H1 (cell line): ENCODE measurements around the gene ABCF2. TPM values are rescaled to one million over a fixed set of nuclear protein-coding genes. Genes with fewer than 3 reads are reported as not detected.
A peak's percentile ranks its signal among the peaks of the same experiment; 100 is the strongest.

Experiments used
- CTCF ChIA-PET: fragments of 300-600 bp; sonication (Branson Sonifier 250); formaldehyde crosslinking; loops from one replicate; lab custom pipeline; 2021; ENCODE audit not compliant: partially characterized antibody; lab: Charles Lee
- POLR2A ChIA-PET: fragments of 300-600 bp; sonication (Branson Sonifier 250); formaldehyde crosslinking; loops from one replicate; lab custom pipeline; 2021; ENCODE audit warnings: inconsistent platforms; ENCODE audit not compliant: partially characterized antibody; lab: Charles Lee
- DNase-seq, 2 experiments: peaks; one replicate each; pipeline versions ENCODE4 v3.0.0 to v3.0.0-alpha.2; 2010 to 2022; ENCODE audit warnings: low spot score in 2 of 2, low read depth in 1 of 2, mixed read lengths in 1 of 2
- FAIRE-seq: peaks from 2 replicates; lab custom pipeline; 2011; peaks lifted over from hg19 to GRCh38; lab: Jason Lieb, UNC
- H2AFZ ChIP-seq: 2 replicates; pipeline ENCODE4 v1.8.1; 2012; ENCODE audit warnings: low read length, inconsistent platforms
- H2AK5ac ChIP-seq: 2 replicates; pipeline ENCODE4 v1.6.1; 2013; ENCODE audit warnings: low read depth, low read length
- H2BK120ac ChIP-seq: replicated peaks from 2 replicates; pipeline ENCODE3; 2013; ENCODE audit warnings: low read depth, low read length, inconsistent platforms
- H2BK12ac ChIP-seq: 2 replicates; pipeline ENCODE4 v1.6.1; 2013; ENCODE audit warnings: low read depth, low read length
- H2BK15ac ChIP-seq: 2 replicates; pipeline ENCODE4 v1.6.1; 2013; ENCODE audit warnings: low read length
- H2BK20ac ChIP-seq: 2 replicates; pipeline ENCODE4 v1.6.1; 2013; ENCODE audit warnings: low read length
- H2BK5ac ChIP-seq: 2 replicates; pipeline ENCODE4 v1.6.1; 2013; ENCODE audit warnings: low read depth, low read length
- H3K14ac ChIP-seq: 2 replicates; pipeline ENCODE4 v1.6.1; 2013; ENCODE audit warnings: inconsistent platforms; ENCODE audit not compliant: insufficient read length
- H3K18ac ChIP-seq: 2 replicates; pipeline ENCODE4 v1.6.1; 2013; ENCODE audit warnings: low read length; ENCODE audit errors: extremely low read depth
- H3K23ac ChIP-seq: 2 replicates; pipeline ENCODE4 v1.6.1; 2013; ENCODE audit warnings: inconsistent platforms; ENCODE audit not compliant: insufficient read length
- H3K23me2 ChIP-seq: 2 replicates; pipeline ENCODE4 v1.6.1; 2013; ENCODE audit warnings: low read depth, low read length
- H3K27ac ChIP-seq: 2 replicates; pipeline ENCODE4 v1.6.1; 2011; ENCODE audit warnings: low read depth, low read length, inconsistent platforms
- H3K27me3 ChIP-seq, 4 experiments: replicated peaks in 1 of 4; 1 replicate in 1 of 4; 2 replicates in 3 of 4; pipeline versions ENCODE4 v1.6.1 to v1.8.1; 2011 to 2013; ENCODE audit warnings: low read length in 3 of 4, mild to moderate bottlenecking in 3 of 4, inconsistent platforms in 2 of 4, mixed read lengths in 2 of 4, moderate library complexity in 1 of 4; ENCODE audit not compliant: control insufficient read depth in 3 of 4, insufficient read depth in 3 of 4; ENCODE audit errors: extremely low read depth in 1 of 4
- H3K36me3 ChIP-seq, 4 experiments: 2 replicates each; pipeline versions ENCODE4 v1.6.1 to v1.8.1; 2011 to 2013; ENCODE audit warnings: mild to moderate bottlenecking in 4 of 4, low read length in 3 of 4, moderate library complexity in 2 of 4, control low read depth in 1 of 4, inconsistent platforms in 1 of 4; ENCODE audit not compliant: insufficient read depth in 4 of 4, control insufficient read depth in 2 of 4
- H3K4ac ChIP-seq: replicated peaks from 2 replicates; pipeline ENCODE3; 2013; ENCODE audit warnings: low read length, low read depth, mixed read lengths, inconsistent platforms; ENCODE audit not compliant: insufficient read length
- H3K4me1 ChIP-seq, 4 experiments: replicated peaks in 1 of 4; 1 replicate in 1 of 4; 2 replicates in 3 of 4; pipeline versions ENCODE4 v1.6.1 to v1.8.1; 2011 to 2013; ENCODE audit warnings: low read length in 3 of 4, inconsistent platforms in 2 of 4, mixed read lengths in 1 of 4; ENCODE audit not compliant: insufficient read depth in 4 of 4, control insufficient read depth in 3 of 4
- H3K4me2 ChIP-seq, 2 experiments: 2 replicates each; pipeline versions ENCODE4 v1.6.1 to v1.8.1; 2011 to 2013; ENCODE audit warnings: low read depth in 2 of 2, low read length in 2 of 2, control low read depth in 1 of 2, inconsistent platforms in 1 of 2, mild to moderate bottlenecking in 1 of 2; ENCODE audit not compliant: insufficient read depth in 1 of 2
- H3K4me3 ChIP-seq, 4 experiments: fragments of 200-600, 300-600 bp in 1 of 4; sonication (generic), shearing (Covaris generic), sonication (Bioruptor Twin) in 1 of 4; 2 replicates each; pipeline versions ENCODE4 v1.5.1 to v1.8.1; 2011 to 2016; ENCODE audit warnings: low read length in 4 of 4, low read depth in 3 of 4, control low read depth in 2 of 4, inconsistent platforms in 2 of 4, mild to moderate bottlenecking in 2 of 4, mixed read lengths in 1 of 4, moderate library complexity in 1 of 4; ENCODE audit not compliant: insufficient read depth in 2 of 4; ENCODE audit errors: extremely low read depth in 1 of 4
- H3K56ac ChIP-seq: replicated peaks from 2 replicates; pipeline ENCODE3; 2013; ENCODE audit warnings: low read depth, mild to moderate bottlenecking, mixed read lengths, low read length, inconsistent platforms; ENCODE audit not compliant: insufficient read length
- H3K79me1 ChIP-seq: 2 replicates; pipeline ENCODE4 v1.6.1; 2013; ENCODE audit warnings: low read depth, low read length, control low read depth
- H3K79me2 ChIP-seq, 2 experiments: 2 replicates each; pipeline versions ENCODE4 v1.6.1 to v1.8.1; 2012 to 2013; ENCODE audit warnings: low read length in 2 of 2, mild to moderate bottlenecking in 2 of 2, inconsistent platforms in 1 of 2; ENCODE audit not compliant: insufficient read depth in 2 of 2, control insufficient read depth in 1 of 2
- H3K9ac ChIP-seq, 4 experiments: replicated peaks in 1 of 4; 1 replicate in 1 of 4; 2 replicates in 3 of 4; pipeline versions ENCODE4 v1.6.1 to v1.8.1; 2011 to 2013; ENCODE audit warnings: low read depth in 3 of 4, low read length in 3 of 4, control low read depth in 2 of 4, mild to moderate bottlenecking in 2 of 4, moderate library complexity in 2 of 4, inconsistent platforms in 1 of 4; ENCODE audit errors: extremely low read depth in 1 of 4
- H3K9me3 ChIP-seq, 2 experiments: 2 replicates each; pipeline versions ENCODE4 v1.6.1 to v1.8.1; 2012 to 2013; ENCODE audit warnings: mild to moderate bottlenecking in 2 of 2, moderate library complexity in 2 of 2, control low read depth in 1 of 2, inconsistent platforms in 1 of 2, low read depth in 1 of 2, low read length in 1 of 2, mixed read lengths in 1 of 2; ENCODE audit not compliant: insufficient read depth in 2 of 2
- H4K20me1 ChIP-seq, 2 experiments: replicated peaks in 1 of 2; 2 replicates each; pipeline versions ENCODE3 to v1.8.1; 2011 to 2013; ENCODE audit warnings: inconsistent platforms in 2 of 2, low read length in 2 of 2, mild to moderate bottlenecking in 1 of 2; ENCODE audit not compliant: insufficient read depth in 2 of 2, control insufficient read depth in 1 of 2
- H4K5ac ChIP-seq: 2 replicates; pipeline ENCODE4 v1.6.1; 2013; ENCODE audit warnings: low read length, low read depth, mixed read lengths, inconsistent platforms; ENCODE audit not compliant: insufficient read length
- H4K8ac ChIP-seq: 2 replicates; pipeline ENCODE4 v1.8.0; 2013; ENCODE audit warnings: mild to moderate bottlenecking, moderate library complexity, low read length, inconsistent platforms; ENCODE audit not compliant: insufficient read depth; ENCODE audit errors: extremely low read depth
- H4K91ac ChIP-seq: replicated peaks from 2 replicates; pipeline ENCODE3; 2013; ENCODE audit warnings: low read length, mixed read lengths, inconsistent platforms; ENCODE audit not compliant: insufficient read length
- BRCA1 ChIP-seq: IDR thresholded peaks from 2 replicates; pipeline ENCODE4 v1.6.1; 2012; ENCODE audit warnings: low read depth, low read length, improper control_type of control experiment
- CBX8 ChIP-seq: fragments of 300-800, 300-1000 bp; sonication (generic); IDR thresholded peaks from 2 replicates; pipeline ENCODE4 v1.7.1; 2016; ENCODE audit warnings: low read depth, low read length, borderline replicate concordance
- JUND ChIP-seq: IDR thresholded peaks from 2 replicates; pipeline ENCODE4 v1.6.1; 2011; ENCODE audit warnings: mild to moderate bottlenecking, improper control_type of control experiment, low read length
- KDM1A ChIP-seq: fragments of 200-600, 300-600 bp; sonication (generic); IDR thresholded peaks from 2 replicates; pipeline ENCODE4 v1.7.1; 2016; ENCODE audit warnings: mild to moderate bottlenecking, low read length, borderline replicate concordance
- KDM4A ChIP-seq: IDR thresholded peaks from one replicate; pipeline ENCODE4 v1.7.1; 2012; ENCODE audit warnings: low read depth, mild to moderate bottlenecking, moderate library complexity, low read length, inconsistent platforms; ENCODE audit not compliant: severe bottlenecking
- KDM5A ChIP-seq: fragments of 200-600 bp; IDR thresholded peaks from 2 replicates; pipeline ENCODE4 v1.7.1; 2012; ENCODE audit warnings: mild to moderate bottlenecking, low read length, inconsistent platforms, mixed read lengths
- MAFK ChIP-seq: IDR thresholded peaks from 2 replicates; pipeline ENCODE4 v1.6.1; 2012; ENCODE audit warnings: low read depth, mild to moderate bottlenecking, improper control_type of control experiment, low read length
- NRF1 ChIP-seq: IDR thresholded peaks from 2 replicates; pipeline ENCODE4 v1.6.1; 2011; ENCODE audit warnings: mild to moderate bottlenecking, low read depth, low read length, improper control_type of control experiment
- RNF2 ChIP-seq: fragments of 200-900, 300-1000 bp; sonication (generic); IDR thresholded peaks from 2 replicates; pipeline ENCODE4 v1.7.1; 2016; ENCODE audit warnings: borderline replicate concordance, low read depth, mild to moderate bottlenecking, antibody characterized with exemption, low read length; ENCODE audit not compliant: poor library complexity, severe bottlenecking; ENCODE audit errors: missing control alignments
- SP1 ChIP-seq: IDR thresholded peaks from 2 replicates; pipeline ENCODE4 v1.6.1; 2011; ENCODE audit warnings: low read depth, low read length
- SRF ChIP-seq: IDR thresholded peaks from 2 replicates; pipeline ENCODE4 v1.6.1; 2011; ENCODE audit warnings: mild to moderate bottlenecking, low read depth, low read length, moderate library complexity
- WGBS, 2 experiments: shearing (Covaris generic) in 1 of 2; methylation state at CpG; one replicate each; pipeline versions ENCODE4 v1.1.6 to v1.1.7; 2013 to 2015; ENCODE audit warnings: low lambda C conversion rate in 2 of 2, mixed read lengths in 2 of 2, inconsistent platforms in 1 of 2, low coverage in 1 of 2, missing lambda C conversion rate in 1 of 2; ENCODE audit not compliant: insufficient replicate concordance in 2 of 2, insufficient coverage in 1 of 2, insufficient read length in 1 of 2; ENCODE audit errors: extremely low coverage in 1 of 2, missing lambda C conversion rate in 1 of 2; 5-methylcytosine and 5-hydroxymethylcytosine counted together
- polyA plus RNA-seq, 7 experiments: library from polyadenylated mRNA; depleted of rRNA in 3 of 7; stranded (reverse) in 5 of 7; unstranded in 2 of 7; fragments of >200 nt in 5 of 7; fragments of 200-250 nt in 2 of 7; gene quantifications; 1 replicate in 5 of 7; 2 replicates in 1 of 7; 4 replicates in 1 of 7; pipeline versions ENCODE4 v1.2.1 to v1.2.3, GENCODE V29; 2011 to 2013; ENCODE audit warnings: missing spikeins in 2 of 7, mixed read lengths in 2 of 7
- total RNA-seq: library from RNA; stranded (reverse); fragmentation: NEBNext Ultra II Directional; extraction: Animal tissue kit (Norgen Biotek cat#: 25700); gene quantifications from 2 replicates; pipeline ENCODE4 v1.2.1, GENCODE V29; 2021

Gene ABCF2
- total and polyA plus RNA-seq, 2 of the 8 experiments (the other 6 are each of a cell fraction or from before 2014, with no cell fraction given) = 28.0 to 55.0 TPM

GRCh38 chr7:151260883-151261282 is 33.9 kb upstream of the ABCF2 start:
- peak overlapping the region; percentile 21; the same call in 1 of the 2 replicates for H4K8ac ChIP-seq
- H3K23me2 ChIP-seq = no peaks in the 10 kb centered on the region
- H3K4ac ChIP-seq = no peak overlapping the region
- no peak overlapping the region for H2AFZ ChIP-seq
- 89% methylated on average over 8 of the region's 8 CpGs; no CpG with 5 or more reads in 1 of the 2 experiments for WGBS, 2 experiments
- no peaks in the 10 kb centered on the region for H3K79me1 ChIP-seq
- H3K4me3 ChIP-seq = no peak overlapping the region
- no peak overlapping the region for H2BK20ac ChIP-seq
- H3K79me2 ChIP-seq = no peaks in the 10 kb centered on the region
- H3K56ac ChIP-seq = no peak overlapping the region
- no peak overlapping the region for H3K18ac ChIP-seq
- H3K27me3 ChIP-seq = peaks cover 0 to 4% (median 1%) of the 10 kb centered on the region in 4 experiments; a peak in 3 of 7 replicates
- no peak overlapping the region for H2BK5ac ChIP-seq
- no peak overlapping the region for H3K14ac ChIP-seq
- H2BK15ac ChIP-seq = no peak overlapping the region
- no peak overlapping the region for H4K91ac ChIP-seq
- DNase-seq = no peak
- H3K36me3 ChIP-seq = no peaks in the 10 kb centered on the region
- H2AK5ac ChIP-seq = no peak overlapping the region
- CTCF ChIA-PET = interaction anchor here (0.9 to 4.5 kb wide), 5 partner anchors 8 to 54 kb away, joined by 3 to 25 read pairs (median 4); partner anchors contain the start of gene CHPF2
- H2BK120ac ChIP-seq = no peak overlapping the region
- H4K20me1 ChIP-seq = no peaks in the 10 kb centered on the region
- no peak overlapping the region for H3K27ac ChIP-seq
- H3K4me2 ChIP-seq = no peak overlapping the region
- no peak overlapping the region for H4K5ac ChIP-seq
- H3K9ac ChIP-seq = no peak overlapping the region
- H3K23ac ChIP-seq = no peak overlapping the region
- TF ChIP-seq KDM5A (no peak), SP1 (no peak), JUND (no peak), KDM1A (no peak), RNF2 (no peak), CBX8 (no peak), MAFK (no peak), NRF1 (no peak), KDM4A (no peak), BRCA1 (no peak), SRF (no peak)
- TF ChIP-seq, all 59 proteins: peak for 0
- no peak for FAIRE-seq
- H3K4me1 ChIP-seq = no peaks in the 10 kb centered on the region; a peak in 1 of 7 replicates
- H2BK12ac ChIP-seq = no peak overlapping the region
- POLR2A ChIA-PET = interaction anchor here (1.2 to 1.5 kb wide), 2 partner anchors 9 to 36 kb away, joined by 3 to 6 read pairs; no protein-coding TSS in a partner anchor
- H3K9me3 ChIP-seq = no peaks in the 10 kb centered on the region
